ENCODE data around the gene GMCL2. TPM values are rescaled to one million over a fixed set of nuclear protein-coding genes. Genes with fewer than 3 reads are reported as not detected.

Gene GMCL2
- total RNA-seq, 1 experiment from 2014 or later = not detected

- DNase-seq (ENCODE audit: low read depth, low spot score) (no peak), ATAC-seq (no peak)
- BruUV-seq (replicated peaks) = no TSS peak
- ChIA-PET CTCF (interaction anchor here (0.5 to 1.5 kb wide), 10 partner anchors 12 to 226 kb away, joined by 3 to 13 read pairs (median 4); partner anchors contain the start of gene HNRNPAB), RAD21 (ENCODE audit: low non-redundant PET in 1 of 2, low total read pairs in 2 of 2, uncharacterized antibody in 2 of 2, unreplicated experiment in 2 of 2) (no interaction called here), POLR2A (no interaction called here)
- peaks cover 28% of the 10 kb centered on the region for H3K79me2 ChIP-seq (ENCODE audit: insufficient read depth, low read length)
- H3K4me3 ChIP-seq (replicated peaks in 1 of 2; ENCODE audit: low read depth in 1 of 2, low read length in 2 of 2) = no peak overlapping the region
- no peaks in the 10 kb centered on the region for H4K20me1 ChIP-seq (ENCODE audit: insufficient read depth)
- no peaks in the 10 kb centered on the region for H3K27me3 ChIP-seq (ENCODE audit: insufficient read depth, low read length)
- H3K4me1 ChIP-seq (ENCODE audit: control insufficient read depth in 1 of 2, insufficient read depth in 2 of 2, low read length in 2 of 2) = peaks cover 13 to 31% of the 10 kb centered on the region in 2 experiments
- peak overlapping the region; percentile 56 for H3K4me2 ChIP-seq (ENCODE audit: low read length)
- peak overlapping the region; percentile 84 for H2AFZ ChIP-seq (ENCODE audit: low read depth, low read length, poor library complexity, severe bottlenecking)
- H3K9ac ChIP-seq (ENCODE audit: low read length) = 0 out of 2 replicates have a peak overlapping the region, but pooled peaks have one; percentile 21
- H3K27ac ChIP-seq (ENCODE audit: low read depth, low read length) = no peak overlapping the region; the same call in 1 of the 2 replicates
- no peaks in the 10 kb centered on the region for H3K9me3 ChIP-seq (ENCODE audit: control insufficient read depth in 1 of 2, insufficient read depth in 1 of 2, low read depth in 1 of 2, low read length in 2 of 2)
- TF ChIP-seq EZH2 (IDR thresholded peaks at IDR 0.05) (no peak), ZFX (IDR thresholded peaks at IDR 0.05) (no peak), TCF7L2 (IDR thresholded peaks at IDR 0.05; ENCODE audit: borderline replicate concordance, extremely low read depth, insufficient read depth, insufficient read length) (no peak), ZNF274 (IDR thresholded peaks at IDR 0.05; ENCODE audit: low read depth, low read length) (no peak), CTCF (IDR thresholded peaks at IDR 0.05 in 2 of 3, conservative IDR thresholded peaks at IDR 0.05 in 1 of 3; ENCODE audit: borderline replicate concordance in 1 of 3, insufficient read depth in 1 of 3, low read depth in 2 of 3, low read length in 2 of 3) (0 out of 6 replicates have a peak, but pooled peaks of 1 of the 3 experiments have one; percentile 2), ELF1 (IDR thresholded peaks at IDR 0.05; ENCODE audit: borderline replicate concordance, low read depth) (no peak), JUND (IDR thresholded peaks at IDR 0.05) (no peak)
- peaks cover 3 to 20% of the 10 kb centered on the region in 2 experiments; a peak in 1 of 4 replicates for H3K36me3 ChIP-seq (ENCODE audit: control insufficient read depth in 1 of 2, insufficient read depth in 2 of 2, low read length in 2 of 2)
- intact Hi-C loops (cut with micrococcal nuclease) = no loop called here
- H3K9me2 ChIP-seq (ENCODE audit: insufficient read depth) = no peaks in the 10 kb centered on the region
These were observed 47.1 kb upstream of the GMCL2 start for GRCh38 chr5:178234121-178234749.
